Thoracic aorta (tissue), 2 donors: Measurements from ENCODE around the gene MAMDC4. TPM values are rescaled to one million over a fixed set of nuclear protein-coding genes. Genes with fewer than 3 reads are reported as not detected.

Experiments
- ATAC-seq: fragments of 150-250 bp; one replicate; pipeline ENCODE4 v1.8.0; 2017; ENCODE audit warnings: low read depth; ENCODE audit not compliant: insufficient number of reproducible peaks, low FRiP score
- DNase-seq: peaks from one replicate; pipeline ENCODE4 v3.0.0-alpha.2; 2020; ENCODE audit warnings: low spot score
- H3K27ac ChIP-seq, 2 donors: fragments of 200-600 bp; sonication (generic); 1 replicate in 1 of 2; 2 replicates in 1 of 2; pipeline ENCODE4 v1.5.1; 2016; ENCODE audit warnings: mild to moderate bottlenecking in 2 of 2, moderate library complexity in 2 of 2
- H3K27me3 ChIP-seq: fragments of 200-600 bp; sonication (generic); replicated peaks from 2 replicates; pipeline ENCODE4 v1.6.0; 2016; ENCODE audit warnings: mild to moderate bottlenecking; ENCODE audit not compliant: insufficient read depth
- H3K36me3 ChIP-seq: fragments of 200-600 bp; sonication (generic); one replicate; pipeline ENCODE4 v1.5.1; 2016
- H3K4me1 ChIP-seq, 2 donors: fragments of 200-600 bp; sonication (generic); 1 replicate in 1 of 2; 2 replicates in 1 of 2; pipeline versions ENCODE4 v1.5.1 to v1.6.0; 2016; ENCODE audit warnings: low read depth in 2 of 2, mild to moderate bottlenecking in 1 of 2; ENCODE audit not compliant: control insufficient read depth in 1 of 2
- H3K4me3 ChIP-seq: fragments of 200-600 bp; sonication (generic); 2 replicates; pipeline ENCODE4 v1.5.1; 2016; ENCODE audit warnings: mild to moderate bottlenecking
- H3K9me3 ChIP-seq: fragments of 200-600 bp; sonication (generic); 2 replicates; pipeline ENCODE4 v1.5.1; 2016
- CTCF ChIP-seq: fragments of 200-600 bp; sonication (generic); IDR thresholded peaks from one replicate; pipeline ENCODE4 v1.5.1; 2019; ENCODE audit warnings: antibody characterized with exemption
- total RNA-seq, 2 donors: library from RNA; depleted of rRNA; stranded (reverse); fragments of >200 nt; gene quantifications; one replicate each; pipeline versions ENCODE4 v1.1.0 to v1.2.3, GENCODE V29; 2016

The MAMDC4 gene
- total RNA-seq, 2 donors from 2014 or later: 1.8 to 2.8 TPM

GRCh38 chr9:136823136-136824046 lies 28.8 kb upstream of the MAMDC4 start:
- DNase-seq (no peak), ATAC-seq (no peak)
- Histone ChIP-seq H3K27ac (no peak overlapping the region), H3K4me1 (peaks cover 3 to 11% of the 10 kb centered on the region in 2 donors), H3K27me3 (no peaks in the 10 kb centered on the region), H3K9me3 (no peaks in the 10 kb centered on the region), H3K4me3 (no peak overlapping the region), H3K36me3 (peaks cover 28% of the 10 kb centered on the region)
- no peak for TF ChIP-seq CTCF

GRCh38 chr9:136824496-136825225 lies 27.5 kb upstream of the MAMDC4 start:
- no peak for DNase-seq
- H3K36me3 ChIP-seq: peaks cover 40% of the 10 kb centered on the region

GRCh38 chr9:136825295-136826187 lies 26.6 kb upstream of the MAMDC4 start:
- peaks cover 3 to 11% of the 10 kb centered on the region in 2 donors for H3K4me1 ChIP-seq
- no peak overlapping the region for H3K4me3 ChIP-seq
- no peak for ATAC-seq
- no peak for TF ChIP-seq CTCF
- H3K27ac ChIP-seq: no peak overlapping the region
- H3K36me3 ChIP-seq: peaks cover 49% of the 10 kb centered on the region
- H3K9me3 ChIP-seq: no peaks in the 10 kb centered on the region
- H3K27me3 ChIP-seq: no peaks in the 10 kb centered on the region
- DNase-seq: no peak

More at GRCh38 chr9:136824496-136825225, 27.5 kb upstream of the MAMDC4 start:
- TF ChIP-seq CTCF: no peak
- Histone ChIP-seq H3K4me1 (peaks cover 3 to 11% of the 10 kb centered on the region in 2 donors), H3K4me3 (no peak overlapping the region), H3K27ac (no peak overlapping the region), H3K27me3 (no peaks in the 10 kb centered on the region), H3K9me3 (no peaks in the 10 kb centered on the region)
- no peak for ATAC-seq

GRCh38 chr9:136826188-136826541 lies 26.0 kb upstream of the MAMDC4 start:
- H3K9me3 ChIP-seq: no peaks in the 10 kb centered on the region
- no peak for ATAC-seq
- DNase-seq: no peak
- H3K36me3 ChIP-seq: peaks cover 55% of the 10 kb centered on the region
- TF ChIP-seq CTCF: no peak
- H3K4me3 ChIP-seq: no peak overlapping the region
- H3K4me1 ChIP-seq: peaks cover 3 to 9% of the 10 kb centered on the region in 2 donors
- no peaks in the 10 kb centered on the region for H3K27me3 ChIP-seq
- H3K27ac ChIP-seq: no peak overlapping the region
